KMS-11 (cell line): Measurements from ENCODE around the gene FHIT.

Experiments used
- H2AFZ ChIP-seq: fragments of 200-600 bp; sonication (generic); 2 replicates; pipeline ENCODE4 v1.6.1; 2016; ENCODE audit warnings: antibody characterized with exemption, mixed run types, low read depth
- H3K27ac ChIP-seq: fragments of 200-600 bp; sonication (generic); 2 replicates; pipeline ENCODE4 v1.6.1; 2016; ENCODE audit warnings: mild to moderate bottlenecking, mixed run types
- H3K27me3 ChIP-seq: fragments of 200-600 bp; sonication (generic); 2 replicates; pipeline ENCODE4 v1.6.1; 2017; ENCODE audit warnings: mild to moderate bottlenecking, low read depth, mixed run types, moderate library complexity; ENCODE audit not compliant: insufficient read depth
- H3K36me3 ChIP-seq: fragments of 200-600 bp; sonication (generic); 2 replicates; pipeline ENCODE4 v1.6.1; 2017; ENCODE audit warnings: mild to moderate bottlenecking, mixed run types; ENCODE audit not compliant: insufficient read depth
- H3K4me1 ChIP-seq: fragments of 200-600 bp; sonication (generic); 2 replicates; pipeline ENCODE4 v1.6.1; 2016; ENCODE audit warnings: mild to moderate bottlenecking, low read depth, mixed run types; ENCODE audit not compliant: poor library complexity, severe bottlenecking
- H3K4me2 ChIP-seq: fragments of 200-600 bp; sonication (generic); 2 replicates; pipeline ENCODE4 v1.7.0; 2016; ENCODE audit warnings: mild to moderate bottlenecking, mixed run types
- H3K4me3 ChIP-seq: fragments of 200-600 bp; sonication (generic); IDR thresholded peaks from 2 replicates; pipeline ENCODE4 v1.6.1; 2017; ENCODE audit warnings: low read depth, low read length, mixed read lengths; ENCODE audit not compliant: insufficient read depth
- H3K79me2 ChIP-seq: fragments of 200-600 bp; sonication (generic); 2 replicates; pipeline ENCODE4 v1.6.1; 2016; ENCODE audit warnings: low read depth, mixed run types; ENCODE audit not compliant: insufficient read depth
- H3K9ac ChIP-seq: fragments of 200-600 bp; sonication (generic); 2 replicates; pipeline ENCODE4 v1.6.1; 2016; ENCODE audit warnings: mild to moderate bottlenecking, mixed run types
- H4K20me1 ChIP-seq: fragments of 200-600 bp; sonication (generic); 2 replicates; pipeline ENCODE4 v1.6.1; 2016; ENCODE audit warnings: mild to moderate bottlenecking, mixed run types; ENCODE audit not compliant: insufficient read depth
- TF ChIP-seq, protein P1 (sequence below): fragments of 200-600 bp; sonication (generic); conservative IDR thresholded peaks from 2 replicates; pipeline ENCODE4 v1.6.1; 2017; ENCODE audit warnings: low read depth, mild to moderate bottlenecking, antibody characterized with exemption, low read length, moderate library complexity, mixed read lengths

The FHIT gene

GRCh38 chr3:61081554-61081953 is 169.7 kb downstream of the FHIT start:
- TF ChIP-seq, protein P1, sequence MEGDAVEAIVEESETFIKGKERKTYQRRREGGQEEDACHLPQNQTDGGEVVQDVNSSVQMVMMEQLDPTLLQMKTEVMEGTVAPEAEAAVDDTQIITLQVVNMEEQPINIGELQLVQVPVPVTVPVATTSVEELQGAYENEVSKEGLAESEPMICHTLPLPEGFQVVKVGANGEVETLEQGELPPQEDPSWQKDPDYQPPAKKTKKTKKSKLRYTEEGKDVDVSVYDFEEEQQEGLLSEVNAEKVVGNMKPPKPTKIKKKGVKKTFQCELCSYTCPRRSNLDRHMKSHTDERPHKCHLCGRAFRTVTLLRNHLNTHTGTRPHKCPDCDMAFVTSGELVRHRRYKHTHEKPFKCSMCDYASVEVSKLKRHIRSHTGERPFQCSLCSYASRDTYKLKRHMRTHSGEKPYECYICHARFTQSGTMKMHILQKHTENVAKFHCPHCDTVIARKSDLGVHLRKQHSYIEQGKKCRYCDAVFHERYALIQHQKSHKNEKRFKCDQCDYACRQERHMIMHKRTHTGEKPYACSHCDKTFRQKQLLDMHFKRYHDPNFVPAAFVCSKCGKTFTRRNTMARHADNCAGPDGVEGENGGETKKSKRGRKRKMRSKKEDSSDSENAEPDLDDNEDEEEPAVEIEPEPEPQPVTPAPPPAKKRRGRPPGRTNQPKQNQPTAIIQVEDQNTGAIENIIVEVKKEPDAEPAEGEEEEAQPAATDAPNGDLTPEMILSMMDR: no peak
- no peaks in the 10 kb centered on the region for H3K4me1 ChIP-seq
- no peak overlapping the region for H2AFZ ChIP-seq

GRCh38 chr3:61080737-61081445 is 170.4 kb downstream of the FHIT start:
- TF ChIP-seq, protein P1: no peak
- Histone ChIP-seq H3K27me3 (no peaks in the 10 kb centered on the region), H4K20me1 (no peaks in the 10 kb centered on the region), H3K4me1 (no peaks in the 10 kb centered on the region), H3K36me3 (no peaks in the 10 kb centered on the region), H3K4me2 (no peak overlapping the region), H3K4me3 (no peak overlapping the region), H2AFZ (no peak overlapping the region), H3K27ac (no peak overlapping the region), H3K79me2 (no peaks in the 10 kb centered on the region), H3K9ac (no peak overlapping the region)

More at GRCh38 chr3:61081554-61081953, 169.7 kb downstream of the FHIT start:
- Histone ChIP-seq H3K4me2 (no peak overlapping the region), H3K9ac (no peak overlapping the region), H3K79me2 (no peaks in the 10 kb centered on the region), H3K36me3 (no peaks in the 10 kb centered on the region), H3K27me3 (no peaks in the 10 kb centered on the region), H4K20me1 (no peaks in the 10 kb centered on the region), H3K4me3 (no peak overlapping the region), H3K27ac (no peak overlapping the region)

- TF ChIP-seq, protein P1: no peak
Measured at GRCh38 chr3:61078048-61078752, 173.1 kb downstream of the FHIT start.

DNA sequence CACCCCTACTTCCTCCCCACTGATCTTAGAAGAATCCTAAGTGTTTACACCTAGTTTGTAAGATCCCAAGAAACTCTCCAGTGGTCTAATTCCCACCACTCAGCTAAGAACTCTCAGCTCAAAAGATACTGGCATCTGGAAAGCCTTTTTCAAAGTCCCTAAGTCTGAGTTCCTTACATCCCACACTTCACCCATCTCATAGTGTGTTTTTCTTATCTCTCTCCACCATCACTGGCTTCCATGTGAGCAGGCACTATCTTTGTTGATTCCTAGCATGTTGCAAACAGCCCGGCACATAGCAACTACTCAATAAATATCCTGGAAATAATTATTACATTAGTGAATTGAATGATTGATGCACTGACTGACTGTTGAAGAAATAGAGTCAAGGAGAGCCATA is 173.7 kb downstream of the FHIT start:
- H3K4me2 ChIP-seq: no peak overlapping the region
- TF ChIP-seq, protein P1: no peak
- H3K4me3 ChIP-seq: no peak overlapping the region
- H3K27ac ChIP-seq: no peak overlapping the region
- no peaks in the 10 kb centered on the region for H3K4me1 ChIP-seq
- H3K27me3 ChIP-seq: no peaks in the 10 kb centered on the region
- H4K20me1 ChIP-seq: no peaks in the 10 kb centered on the region
- H3K36me3 ChIP-seq: no peaks in the 10 kb centered on the region
- no peaks in the 10 kb centered on the region for H3K79me2 ChIP-seq
- no peak overlapping the region for H3K9ac ChIP-seq
- no peak overlapping the region for H2AFZ ChIP-seq

More at GRCh38 chr3:61078048-61078752, 173.1 kb downstream of the FHIT start:
- H3K4me2 ChIP-seq: no peak overlapping the region
- no peak overlapping the region for H2AFZ ChIP-seq
- no peaks in the 10 kb centered on the region for H3K27me3 ChIP-seq
- H3K9ac ChIP-seq: no peak overlapping the region
- H3K79me2 ChIP-seq: no peaks in the 10 kb centered on the region
- H3K27ac ChIP-seq: no peak overlapping the region
- H3K36me3 ChIP-seq: no peaks in the 10 kb centered on the region
- H3K4me3 ChIP-seq: no peak overlapping the region
- H3K4me1 ChIP-seq: no peaks in the 10 kb centered on the region
- no peaks in the 10 kb centered on the region for H4K20me1 ChIP-seq
